AG04450 (cell line): ENCODE results near the gene CD46. TPM values are rescaled to one million over a fixed set of nuclear protein-coding genes. Genes with fewer than 3 reads are reported as not detected.

ENCODE experiments used
- CTCF ChIA-PET: fragments of 300-600, 350-600 bp; formaldehyde crosslinking; extraction: SDS; loops from one replicate; lab custom pipeline; 2022; ENCODE audit warnings: antibody characterized with exemption, inconsistent platforms; lab: Charles Lee
- POLR2A ChIA-PET: fragments of 350-600 bp; formaldehyde crosslinking; extraction: SDS; loops from one replicate; lab custom pipeline; 2021; ENCODE audit warnings: antibody characterized with exemption, inconsistent platforms; lab: Yijun Ruan, JAX
- DNase-seq: peaks from one replicate; pipeline ENCODE4 v3.0.0-alpha.2; 2011; ENCODE audit warnings: low read depth, low spot score
- H3K27ac ChIP-seq: one replicate; pipeline ENCODE4 v1.5.1; 2012; ENCODE audit warnings: low read depth, low read length, control low read depth
- H3K27me3 ChIP-seq: one replicate; pipeline ENCODE4 v1.6.0; 2012; ENCODE audit warnings: low read length; ENCODE audit not compliant: control insufficient read depth, insufficient read depth
- H3K4me3 ChIP-seq: 2 replicates; pipeline ENCODE4 v1.5.1; 2011; ENCODE audit warnings: mild to moderate bottlenecking, low read depth, low read length, control low read depth
- H3K9me3 ChIP-seq: 2 replicates; pipeline ENCODE4 v1.5.1; 2012; ENCODE audit warnings: low read length; ENCODE audit not compliant: control insufficient read depth, insufficient read depth
- CTCF ChIP-seq: IDR thresholded peaks from 2 replicates; pipeline ENCODE4 v1.5.1; 2011; ENCODE audit warnings: low read depth, low read length, control low read depth, inconsistent platforms
- polyA plus RNA-seq: library from polyadenylated mRNA; depleted of rRNA; stranded (reverse); fragments of >200 nt; gene quantifications from 2 replicates; pipeline ENCODE4 v1.2.3, GENCODE V29; 2011

Gene CD46
- polyA plus RNA-seq, 1 experiment: 148 TPM

- Histone ChIP-seq H3K4me3 (no peak overlapping the region), H3K27me3 (no peaks in the 10 kb centered on the region), H3K9me3 (no peaks in the 10 kb centered on the region; the same call in 1 of the 2 replicates), H3K27ac (peak overlapping the region; percentile 71)
- ChIA-PET POLR2A (interaction anchor here (0.6 to 1.9 kb wide), 4 partner anchors 8 to 1563 kb away, joined by 4 to 9 read pairs (median 4); no protein-coding TSS in a partner anchor), CTCF (interaction anchor here (0.7 to 3.0 kb wide), 8 partner anchors 9 to 159 kb away, joined by 3 to 27 read pairs (median 4); no protein-coding TSS in a partner anchor)
- DNase-seq: peak; percentile 85
- TF ChIP-seq CTCF: no peak
Measured at GRCh38 chr1:207805841-207806421, 54.1 kb downstream of the CD46 start.

GRCh38 chr1:207806531-207807325 is 54.9 kb downstream of the CD46 start:
- DNase-seq: no peak

GRCh38 chr1:207807326-207807689 is 55.5 kb downstream of the CD46 start:
- POLR2A ChIA-PET: interaction anchor here (1.4 kb wide), 1 partner anchor 10 kb away, joined by 4 read pairs; no protein-coding TSS in a partner anchor
- TF ChIP-seq CTCF: no peak
- no peak for DNase-seq
- no peak overlapping the region for H3K27ac ChIP-seq
- no peak overlapping the region for H3K4me3 ChIP-seq
- H3K27me3 ChIP-seq: no peaks in the 10 kb centered on the region
- CTCF ChIA-PET: interaction anchor here (0.7 to 3.0 kb wide), 4 partner anchors 10 to 156 kb away, joined by 3 to 27 read pairs (median 17); no protein-coding TSS in a partner anchor
- H3K9me3 ChIP-seq: no peaks in the 10 kb centered on the region; the same call in 1 of the 2 replicates

More at GRCh38 chr1:207806531-207807325, 54.9 kb downstream of the CD46 start:
- Histone ChIP-seq H3K27me3 (no peaks in the 10 kb centered on the region), H3K9me3 (no peaks in the 10 kb centered on the region; the same call in 1 of the 2 replicates), H3K27ac (peak overlapping the region; percentile 71), H3K4me3 (no peak overlapping the region)
- POLR2A ChIA-PET: interaction anchor here (1.3 to 1.9 kb wide), 3 partner anchors 9 to 17 kb away, joined by 4 read pairs; no protein-coding TSS in a partner anchor
- no peak for TF ChIP-seq CTCF
- CTCF ChIA-PET: interaction anchor here (0.7 to 3.0 kb wide), 6 partner anchors 9 to 158 kb away, joined by 3 to 27 read pairs (median 9); no protein-coding TSS in a partner anchor

- Histone ChIP-seq H3K4me3 (no peak overlapping the region), H3K9me3 (no peaks in the 10 kb centered on the region; the same call in 1 of the 2 replicates), H3K27me3 (no peaks in the 10 kb centered on the region), H3K27ac (no peak overlapping the region)
- CTCF ChIA-PET: interaction anchor here (0.5 to 3.0 kb wide), 4 partner anchors 10 to 155 kb away, joined by 3 to 27 read pairs (median 10); no protein-coding TSS in a partner anchor
- TF ChIP-seq CTCF: no peak
- POLR2A ChIA-PET: no interaction called here
- DNase-seq: no peak
Measured at GRCh38 chr1:207807690-207808321, 56.0 kb downstream of the CD46 start.
